GM10266 (cell line): ENCODE data around the gene NFIA.

ENCODE experiments used
- DNase-seq: peaks from one replicate; pipeline ENCODE4 v3.0.0; 2012; ENCODE audit errors: extremely low spot score
- TF ChIP-seq, protein P1 (sequence below): IDR thresholded peaks from 2 replicates; pipeline ENCODE4 v1.5.1; 2012; ENCODE audit warnings: mild to moderate bottlenecking, low read depth; ENCODE audit not compliant: control insufficient read depth, insufficient read depth; ENCODE audit errors: missing control alignments

Gene NFIA

DNA sequence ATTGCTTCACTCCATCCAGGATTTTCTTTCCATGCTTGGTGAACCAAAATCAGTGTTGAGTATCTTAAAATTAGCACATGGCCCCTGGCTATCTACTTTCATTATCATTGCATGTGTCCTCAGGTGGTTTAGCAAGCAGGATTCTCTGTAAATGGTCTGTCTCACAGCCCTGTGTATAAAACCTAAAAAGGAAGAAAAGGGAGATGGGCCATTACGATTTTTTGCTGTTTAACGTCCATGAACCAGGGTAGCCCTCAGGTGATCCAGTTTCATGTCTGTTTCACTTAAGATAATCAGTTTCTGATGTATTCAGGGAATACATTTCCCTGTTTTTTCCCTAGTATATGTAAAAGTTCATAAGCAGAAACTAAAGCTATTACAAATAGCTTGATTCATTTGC lies 238.2 kb downstream of the NFIA start:
- TF ChIP-seq, protein P1, sequence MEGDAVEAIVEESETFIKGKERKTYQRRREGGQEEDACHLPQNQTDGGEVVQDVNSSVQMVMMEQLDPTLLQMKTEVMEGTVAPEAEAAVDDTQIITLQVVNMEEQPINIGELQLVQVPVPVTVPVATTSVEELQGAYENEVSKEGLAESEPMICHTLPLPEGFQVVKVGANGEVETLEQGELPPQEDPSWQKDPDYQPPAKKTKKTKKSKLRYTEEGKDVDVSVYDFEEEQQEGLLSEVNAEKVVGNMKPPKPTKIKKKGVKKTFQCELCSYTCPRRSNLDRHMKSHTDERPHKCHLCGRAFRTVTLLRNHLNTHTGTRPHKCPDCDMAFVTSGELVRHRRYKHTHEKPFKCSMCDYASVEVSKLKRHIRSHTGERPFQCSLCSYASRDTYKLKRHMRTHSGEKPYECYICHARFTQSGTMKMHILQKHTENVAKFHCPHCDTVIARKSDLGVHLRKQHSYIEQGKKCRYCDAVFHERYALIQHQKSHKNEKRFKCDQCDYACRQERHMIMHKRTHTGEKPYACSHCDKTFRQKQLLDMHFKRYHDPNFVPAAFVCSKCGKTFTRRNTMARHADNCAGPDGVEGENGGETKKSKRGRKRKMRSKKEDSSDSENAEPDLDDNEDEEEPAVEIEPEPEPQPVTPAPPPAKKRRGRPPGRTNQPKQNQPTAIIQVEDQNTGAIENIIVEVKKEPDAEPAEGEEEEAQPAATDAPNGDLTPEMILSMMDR, result no peak
- DNase-seq, result no peak

DNA sequence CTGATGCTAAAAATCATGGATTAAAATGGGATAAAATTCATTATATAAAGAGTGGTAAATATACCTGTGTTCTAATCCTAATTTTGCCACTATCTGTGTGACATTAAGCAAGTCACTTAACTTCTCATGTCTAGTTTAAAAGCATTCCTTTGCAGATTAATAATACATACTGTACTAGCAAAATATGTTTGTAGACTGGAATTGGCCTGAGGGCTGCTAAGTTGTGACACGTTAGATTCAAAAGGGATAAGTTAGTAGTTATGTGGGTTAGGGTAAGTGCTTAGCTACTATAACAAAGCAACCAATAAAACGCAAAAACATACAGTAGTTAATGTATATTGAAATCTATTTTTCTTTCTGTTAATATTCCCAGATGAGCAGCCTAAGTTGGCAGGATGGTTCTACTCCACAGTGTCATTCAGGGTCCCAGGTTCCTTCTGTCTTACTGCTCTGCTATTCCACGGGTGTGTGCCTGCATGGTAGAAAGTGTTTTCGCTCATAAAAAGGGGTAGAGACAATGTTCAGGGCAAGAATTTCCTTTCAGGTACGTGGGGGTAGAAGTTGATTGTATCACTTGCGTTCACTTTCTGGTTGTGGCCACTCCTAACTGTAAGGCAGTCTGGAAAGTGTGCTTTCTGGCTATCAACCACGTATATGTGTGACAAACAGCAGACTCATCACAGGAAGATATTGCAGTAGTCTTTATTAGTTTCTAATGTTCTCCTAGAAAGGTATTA lies 239.8 kb downstream of the NFIA start:
- TF ChIP-seq, protein P1, result no peak
- DNase-seq, result no peak

GRCh38 chr1:61322769-61323168 lies 240.4 kb downstream of the NFIA start:
- TF ChIP-seq, protein P1, result no peak
- DNase-seq, result no peak

DNA sequence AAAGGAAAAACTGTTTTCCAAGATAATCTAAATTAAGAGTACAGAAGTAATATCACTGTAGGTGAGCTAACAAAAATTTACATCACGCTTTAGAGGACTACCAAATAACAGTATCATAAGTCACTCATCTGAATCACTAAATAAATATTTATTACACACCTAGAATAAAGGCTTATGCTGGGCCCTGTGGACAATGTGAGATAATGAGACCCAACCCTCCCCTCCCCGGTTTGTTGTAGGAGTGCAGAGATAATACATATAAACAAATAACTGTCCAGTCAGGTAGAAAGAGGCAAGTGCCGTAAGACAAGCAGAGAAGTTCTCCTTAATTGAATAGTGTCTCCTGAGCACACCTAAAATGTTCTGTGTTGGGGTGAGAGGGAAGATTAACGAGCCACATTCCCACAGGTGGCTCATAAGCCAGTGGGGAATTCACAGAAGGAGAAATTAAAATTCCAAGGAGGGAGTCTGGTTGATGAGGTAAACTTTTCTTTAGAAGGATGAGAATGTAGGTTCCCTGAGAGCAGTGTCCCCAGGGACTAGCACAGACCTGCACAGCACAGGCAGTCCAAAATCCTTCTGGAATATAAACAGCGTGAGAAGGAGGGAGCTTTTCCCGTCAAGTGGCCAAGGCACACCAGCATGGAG lies 241.4 kb downstream of the NFIA start:
- TF ChIP-seq, protein P1, result no peak
- DNase-seq, result no peak

- DNase-seq, result no peak
- TF ChIP-seq, protein P1, result no peak
Measured at GRCh38 chr1:61326713-61327112, 244.4 kb downstream of the NFIA start.

DNA sequence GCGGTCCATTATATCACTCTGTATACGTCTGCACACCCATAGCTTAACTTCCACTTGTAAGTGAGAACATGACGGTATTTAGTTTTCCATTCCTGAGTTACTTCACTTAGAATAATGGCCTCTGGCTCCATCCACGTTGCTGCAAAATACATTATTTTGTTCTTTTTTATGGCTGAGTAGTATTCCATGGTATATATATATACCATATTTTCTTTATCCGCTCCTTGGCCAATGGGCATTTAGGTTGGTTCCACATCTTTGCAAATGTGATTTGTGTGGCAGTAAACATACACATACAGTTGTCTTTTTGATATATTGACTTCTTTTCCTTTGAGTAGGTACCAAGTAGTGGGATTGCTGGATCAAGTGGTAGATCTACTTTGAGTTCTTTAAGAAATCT lies 245.1 kb downstream of the NFIA start:
- no peak for DNase-seq
- TF ChIP-seq, protein P1, result no peak

DNA sequence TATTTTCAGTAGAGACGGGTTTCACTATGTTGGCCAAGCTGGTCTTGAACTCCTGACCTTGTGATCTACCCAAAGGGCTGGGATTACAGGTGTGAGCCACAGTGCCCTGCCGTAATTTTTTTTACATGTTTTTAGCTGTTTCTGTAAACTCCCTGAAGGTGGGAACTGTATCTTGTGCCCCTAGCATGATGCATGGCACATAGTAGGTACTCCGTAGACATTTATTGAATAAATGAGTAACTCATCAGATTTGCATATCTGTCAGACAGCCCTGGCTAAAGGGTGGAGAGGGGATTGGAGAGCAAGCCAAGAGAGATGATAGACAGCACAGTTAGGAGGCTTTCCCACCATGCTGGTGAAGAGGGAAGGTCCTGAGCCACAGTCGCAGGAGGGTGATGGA lies 247.2 kb downstream of the NFIA start:
- TF ChIP-seq, protein P1, result no peak
- DNase-seq, result no peak
